T-helper 1 cell treated with Interleukin-12 subunit alpha and Interleukin-12 subunit beta and Interleukin-4 antibody, amounts not matched to agents 30 ng/mL and 1 ng/mL, for 36 hours (primary cell): Measurements from ENCODE around the gene GPR68. TPM values are rescaled to one million over a fixed set of nuclear protein-coding genes. Genes with fewer than 3 reads are reported as not detected.

Experiments
- intact Hi-C: fragments of 100-400 bp; cut with micrococcal nuclease; formaldehyde crosslinking; loops from one replicate; pipeline ENCODE4 v1.15.1; 2024
- total RNA-seq: library from RNA; stranded (reverse); gene quantifications from 2 replicates; pipeline ENCODE4 v1.2.3, GENCODE V29; 2022

Gene GPR68
- total RNA-seq, 1 donor from 2014 or later = 43.8 TPM

- intact Hi-C loops = loop anchor here (1.0 to 2.0 kb wide), 2 partner anchors 8 to 32 kb away; no protein-coding TSS in a partner anchor
Measured at GRCh38 chr14:91254461-91254860, 10.0 kb upstream of the GPR68 start.

- intact Hi-C loops = loop anchor here (1.0 to 2.0 kb wide), 2 partner anchors 8 to 33 kb away; no protein-coding TSS in a partner anchor
Measured at GRCh38 chr14:91253795-91254323, 9.4 kb upstream of the GPR68 start.

- intact Hi-C loops = no loop called here
Measured at GRCh38 chr14:91252871-91253794, 8.6 kb upstream of the GPR68 start.

- intact Hi-C loops = no loop called here
Measured at GRCh38 chr14:91250912-91251311, 6.4 kb upstream of the GPR68 start.

GRCh38 chr14:91249841-91250616 is 5.5 kb upstream of the GPR68 start:
- intact Hi-C loops = no loop called here

GRCh38 chr14:91246051-91246852 is 1.7 kb upstream of the GPR68 start:
- intact Hi-C loops = loop anchor here (1.0 kb wide), 8 partner anchors 8 to 418 kb away; partner anchors contain the start of genes DGLUCY and RPS6KA5

GRCh38 chr14:91245616-91246015 is 1.1 kb upstream of the GPR68 start:
- intact Hi-C loops = loop anchor here (1.0 kb wide), 8 partner anchors 9 to 417 kb away; partner anchors contain the start of genes DGLUCY and RPS6KA5

GRCh38 chr14:91245029-91245428 is 525 bp upstream of the GPR68 start:
- intact Hi-C loops = no loop called here

GRCh38 chr14:91243074-91243471 is 1.4 kb downstream of the GPR68 start:
- intact Hi-C loops = loop anchor here (1.0 to 5.0 kb wide), 6 partner anchors 15 to 846 kb away; partner anchors contain the start of gene CALM1

GRCh38 chr14:91242635-91243034 is 1.9 kb downstream of the GPR68 start:
- intact Hi-C loops = loop anchor here (1.0 to 5.0 kb wide), 6 partner anchors 14 to 845 kb away; partner anchors contain the start of gene CALM1

- intact Hi-C loops = loop anchor here (1.0 to 5.0 kb wide), 4 partner anchors 65 to 845 kb away; partner anchors contain the start of gene CALM1
Measured at GRCh38 chr14:91241863-91242262, 2.6 kb downstream of the GPR68 start.

GRCh38 chr14:91238661-91239060 is 5.8 kb downstream of the GPR68 start:
- intact Hi-C loops = no loop called here

- intact Hi-C loops = no loop called here
Measured at GRCh38 chr14:91238085-91238484, 6.4 kb downstream of the GPR68 start.

GRCh38 chr14:91237219-91237618 is 7.3 kb downstream of the GPR68 start:
- intact Hi-C loops = no loop called here

- intact Hi-C loops = no loop called here
Measured at GRCh38 chr14:91235841-91236240, 8.7 kb downstream of the GPR68 start.

- intact Hi-C loops = no loop called here
Measured at GRCh38 chr14:91234791-91235114, 9.8 kb downstream of the GPR68 start.

- intact Hi-C loops = no loop called here
Measured at GRCh38 chr14:91233936-91234790, 10.3 kb downstream of the GPR68 start.

- intact Hi-C loops = no loop called here
Measured at GRCh38 chr14:91232603-91233002, 11.9 kb downstream of the GPR68 start.

- intact Hi-C loops = no loop called here
Measured at GRCh38 chr14:91232052-91232451, 12.5 kb downstream of the GPR68 start.

- intact Hi-C loops = no loop called here
Measured at GRCh38 chr14:91231446-91231845, 13.1 kb downstream of the GPR68 start.
